GM18951 (cell line): ENCODE results near the gene FAM193B.
"Not testable (repeated sequence)": the region's sequence is repeated elsewhere in the genome, so short reads cannot be mapped to it uniquely, and the experiment has no call there.

Experiments used
- POLR2A ChIP-seq: IDR thresholded peaks from 4 replicates; pipeline ENCODE4 v1.6.1; 2011; ENCODE audit warnings: mild to moderate bottlenecking; ENCODE audit not compliant: insufficient read length, insufficient read depth; ENCODE audit errors: extremely low read depth
- in situ Hi-C: fragments of 300-500 bp; cut with MboI; formaldehyde crosslinking; loops from one replicate; pipeline ENCODE4 v1.12.0; 2022; ENCODE audit warnings: low sequenced_read_pairs, mixed read lengths, inconsistent platforms; ENCODE audit not compliant: unreplicated experiment

FAM193B gene

GRCh38 chr5:177494346-177495195 is 59.8 kb downstream of the FAM193B start:
- in situ Hi-C loops: no loop called here
- TF ChIP-seq POLR2A: no peak

DNA sequence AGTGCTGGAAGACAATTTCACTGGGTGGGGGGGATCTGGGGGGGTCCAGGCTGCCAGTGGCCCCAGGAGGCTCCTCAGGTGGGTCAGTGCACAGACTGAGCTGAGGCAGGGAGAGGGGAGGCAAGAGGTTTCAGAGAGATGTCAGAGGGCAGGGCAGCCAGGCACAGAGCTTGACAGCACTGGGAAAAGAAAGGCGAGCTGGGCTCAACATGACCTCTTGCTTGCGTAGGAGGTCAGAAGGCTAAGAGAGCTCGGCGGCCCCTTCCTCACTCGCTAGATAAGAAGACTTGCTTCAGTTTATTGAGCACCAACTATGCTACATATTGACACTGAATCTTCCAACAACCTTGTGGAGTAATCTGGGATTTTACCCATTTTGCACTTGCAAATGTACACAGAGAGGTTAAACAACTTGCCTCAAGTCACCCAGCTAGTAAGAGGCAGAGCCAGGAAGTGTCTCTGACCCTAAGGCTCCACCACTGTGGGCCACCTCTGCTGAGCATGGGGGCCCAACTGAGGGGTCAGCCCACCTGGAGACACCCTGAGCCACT is 60.5 kb downstream of the FAM193B start:
- no peak for TF ChIP-seq POLR2A
- in situ Hi-C loops: no loop called here

DNA sequence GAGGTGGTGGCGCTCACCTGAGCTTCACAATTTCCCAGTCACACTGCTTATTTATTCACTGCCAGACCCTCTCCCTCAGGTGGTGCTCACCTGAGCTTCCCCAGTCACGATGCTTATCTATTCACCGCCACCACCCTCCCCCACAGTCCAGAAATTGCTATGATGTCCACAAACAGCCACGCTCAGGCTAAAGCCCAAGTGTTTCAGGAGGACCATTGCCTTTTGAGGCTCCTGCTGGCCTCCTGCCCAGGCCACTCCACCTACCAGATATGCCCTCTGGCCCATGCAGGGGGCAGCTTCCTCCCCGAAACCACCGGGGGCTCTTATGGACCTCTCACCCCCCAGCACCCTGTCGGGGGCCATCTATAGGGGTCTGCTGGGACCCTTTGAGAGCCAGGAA is 61.5 kb downstream of the FAM193B start:
- in situ Hi-C loops: no loop called here
- no peak for TF ChIP-seq POLR2A

- in situ Hi-C loops: no loop called here
- no peak for TF ChIP-seq POLR2A
Measured at GRCh38 chr5:177491983-177492746, 62.2 kb downstream of the FAM193B start.

GRCh38 chr5:177491429-177491945 is 62.9 kb downstream of the FAM193B start:
- TF ChIP-seq POLR2A: no peak
- in situ Hi-C loops: no loop called here

DNA sequence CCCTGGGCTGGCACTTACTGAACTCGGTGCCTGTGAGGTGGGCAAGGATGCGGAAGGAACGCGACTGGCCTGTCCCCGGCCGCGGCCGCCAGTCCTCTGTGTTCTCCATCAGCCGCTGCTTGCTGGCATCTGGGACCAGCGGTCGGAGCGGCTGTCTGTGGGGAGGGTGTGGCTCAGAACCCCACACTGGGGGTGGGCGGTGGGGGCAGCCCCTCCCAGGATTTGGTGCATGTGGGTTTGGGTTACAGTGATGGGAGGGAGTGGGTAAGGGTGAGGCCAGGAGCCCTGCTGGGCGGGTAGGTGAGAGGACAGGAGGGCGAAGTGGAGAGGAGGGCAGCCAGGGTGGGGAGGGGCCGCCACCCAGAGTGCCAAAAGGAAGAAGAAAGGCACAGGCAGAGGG is 63.4 kb downstream of the FAM193B start:
- TF ChIP-seq POLR2A: no peak
- in situ Hi-C loops: no loop called here

DNA sequence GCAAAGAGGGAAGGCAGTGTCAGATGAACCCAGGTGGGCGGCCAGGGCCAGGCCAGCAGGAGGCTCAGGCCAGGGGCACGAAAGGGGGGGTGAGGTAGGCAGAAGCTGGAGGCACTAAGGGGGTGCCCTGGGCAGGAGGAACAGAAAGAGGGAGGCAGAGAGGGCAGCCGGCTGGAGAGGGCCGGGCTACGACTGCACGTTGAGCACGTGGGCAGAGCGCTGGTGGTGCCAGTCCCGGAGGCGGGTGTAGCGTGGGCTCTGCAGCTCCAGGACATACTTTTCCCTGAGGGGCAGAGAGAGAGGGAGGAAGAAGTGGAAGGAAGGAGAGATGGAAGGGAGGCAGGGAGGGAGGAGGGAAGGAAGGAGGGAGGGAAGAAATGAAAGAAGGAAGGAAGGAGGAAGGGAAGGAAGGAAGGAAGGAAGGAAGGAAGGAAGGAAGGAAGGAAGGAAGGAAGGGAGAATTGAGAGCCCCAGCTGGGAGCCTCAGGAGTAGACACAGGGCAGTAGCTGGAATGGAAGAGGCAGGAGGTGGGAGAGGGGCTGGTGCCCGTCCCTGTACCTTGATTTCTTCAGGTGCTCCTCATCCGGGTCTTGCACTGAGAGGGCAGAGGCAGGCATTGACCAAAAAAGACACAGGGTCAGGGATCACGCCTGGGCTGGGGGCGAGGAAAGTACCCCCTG is 63.9 kb downstream of the FAM193B start:
- in situ Hi-C loops: no loop called here
- no peak for TF ChIP-seq POLR2A

GRCh38 chr5:177489119-177489716 is 65.1 kb downstream of the FAM193B start:
- in situ Hi-C loops: no loop called here
- TF ChIP-seq POLR2A: no peak

DNA sequence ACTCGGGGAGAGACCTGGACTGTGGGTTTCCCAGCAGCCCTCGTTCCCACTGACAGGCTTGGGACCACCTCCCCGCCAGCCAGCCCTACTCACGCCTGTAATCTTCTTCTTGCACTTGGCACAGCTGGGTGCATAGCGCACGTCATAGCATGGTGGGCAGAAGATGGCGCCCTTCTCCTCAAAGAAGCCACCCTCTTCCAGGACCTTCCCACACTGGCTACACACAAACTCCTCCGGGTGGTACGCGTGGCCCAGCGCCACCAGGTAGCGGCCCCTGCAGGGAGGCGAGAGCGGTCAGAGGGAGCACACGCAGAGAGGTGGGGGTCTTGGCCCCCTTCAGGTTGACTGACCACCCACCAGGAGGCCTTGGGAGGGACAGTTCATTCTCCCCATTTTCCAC is 66.4 kb downstream of the FAM193B start:
- no peak for TF ChIP-seq POLR2A
- in situ Hi-C loops: no loop called here

DNA sequence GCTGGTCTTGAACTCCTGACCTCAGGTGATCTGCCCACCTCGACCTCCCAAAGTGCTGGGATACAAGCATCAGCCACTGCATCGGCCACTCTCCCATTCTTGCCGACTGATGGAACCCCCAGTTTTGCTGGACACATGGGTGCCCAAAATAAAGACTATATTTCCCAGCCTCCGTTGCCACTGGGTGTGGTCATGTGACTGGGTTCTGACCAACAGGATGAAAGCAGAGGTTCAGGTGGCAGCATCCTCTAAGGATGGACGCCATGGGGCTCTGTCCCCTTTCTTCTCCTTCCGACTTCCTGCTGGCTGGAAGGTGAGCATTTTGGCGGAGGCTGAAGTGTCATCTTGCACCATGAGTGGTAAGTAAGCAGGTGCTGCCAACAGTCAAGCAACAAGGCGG is 67.2 kb downstream of the FAM193B start:
- no peak for TF ChIP-seq POLR2A
- in situ Hi-C loops: no loop called here

GRCh38 chr5:177486256-177486655 is 68.1 kb downstream of the FAM193B start:
- in situ Hi-C loops: no loop called here
- TF ChIP-seq POLR2A: no peak

DNA sequence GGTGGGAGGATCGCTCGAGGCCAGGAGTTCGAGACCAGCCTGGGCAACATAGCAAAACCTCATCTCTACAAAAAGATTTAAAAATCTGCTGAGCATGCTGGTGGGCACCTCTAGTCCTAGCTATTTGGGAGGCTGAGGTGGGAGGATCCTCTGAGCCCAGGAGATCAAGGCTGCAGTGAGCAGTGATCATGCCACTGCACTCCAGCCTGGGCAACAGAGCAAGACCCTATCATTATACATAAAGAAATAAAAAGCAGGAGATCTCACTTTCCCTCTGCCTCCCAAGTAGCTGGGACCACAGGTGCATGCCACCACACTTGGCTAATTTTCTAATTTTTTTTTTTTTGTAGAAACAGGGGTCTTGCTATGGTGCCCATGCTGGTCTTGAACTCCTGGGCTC is 68.6 kb downstream of the FAM193B start:
- in situ Hi-C loops: not testable (repeated sequence)
